ENCODE measurements around the gene STAB2. TPM values are rescaled to one million over a fixed set of nuclear protein-coding genes. Genes with fewer than 3 reads are reported as not detected.

The STAB2 gene
- total RNA-seq, 1 donor: not detected

DNA sequence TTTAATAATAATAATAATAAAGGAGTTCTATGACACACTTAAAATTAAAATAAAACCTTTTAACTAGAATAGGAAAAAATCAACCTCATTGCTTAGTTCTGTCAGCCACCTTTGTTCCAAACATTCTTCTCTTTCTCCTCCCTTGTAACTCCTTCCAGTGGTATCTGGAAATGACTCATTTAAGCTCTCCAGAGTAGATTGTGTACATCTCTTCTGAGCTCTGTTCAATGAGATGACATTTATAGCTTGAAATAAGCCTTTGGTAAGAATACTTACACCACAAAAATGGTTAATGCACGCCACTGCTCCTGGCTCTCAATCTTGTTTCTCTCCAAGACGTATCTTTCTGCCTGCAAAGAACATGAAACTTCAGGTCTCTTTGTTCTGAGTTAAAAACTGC lies 70.3 kb downstream of the STAB2 start:
- TF ChIP-seq, protein P1, sequence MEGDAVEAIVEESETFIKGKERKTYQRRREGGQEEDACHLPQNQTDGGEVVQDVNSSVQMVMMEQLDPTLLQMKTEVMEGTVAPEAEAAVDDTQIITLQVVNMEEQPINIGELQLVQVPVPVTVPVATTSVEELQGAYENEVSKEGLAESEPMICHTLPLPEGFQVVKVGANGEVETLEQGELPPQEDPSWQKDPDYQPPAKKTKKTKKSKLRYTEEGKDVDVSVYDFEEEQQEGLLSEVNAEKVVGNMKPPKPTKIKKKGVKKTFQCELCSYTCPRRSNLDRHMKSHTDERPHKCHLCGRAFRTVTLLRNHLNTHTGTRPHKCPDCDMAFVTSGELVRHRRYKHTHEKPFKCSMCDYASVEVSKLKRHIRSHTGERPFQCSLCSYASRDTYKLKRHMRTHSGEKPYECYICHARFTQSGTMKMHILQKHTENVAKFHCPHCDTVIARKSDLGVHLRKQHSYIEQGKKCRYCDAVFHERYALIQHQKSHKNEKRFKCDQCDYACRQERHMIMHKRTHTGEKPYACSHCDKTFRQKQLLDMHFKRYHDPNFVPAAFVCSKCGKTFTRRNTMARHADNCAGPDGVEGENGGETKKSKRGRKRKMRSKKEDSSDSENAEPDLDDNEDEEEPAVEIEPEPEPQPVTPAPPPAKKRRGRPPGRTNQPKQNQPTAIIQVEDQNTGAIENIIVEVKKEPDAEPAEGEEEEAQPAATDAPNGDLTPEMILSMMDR (IDR thresholded peaks at IDR 0.05; ENCODE audit: insufficient read depth, low read depth, low read length): no peak
- no peak overlapping the region for H3K4me3 ChIP-seq (ENCODE audit: low read depth, low read length)
- peak; percentile 77 for DNase-seq (ENCODE audit: low read depth)

DNA sequence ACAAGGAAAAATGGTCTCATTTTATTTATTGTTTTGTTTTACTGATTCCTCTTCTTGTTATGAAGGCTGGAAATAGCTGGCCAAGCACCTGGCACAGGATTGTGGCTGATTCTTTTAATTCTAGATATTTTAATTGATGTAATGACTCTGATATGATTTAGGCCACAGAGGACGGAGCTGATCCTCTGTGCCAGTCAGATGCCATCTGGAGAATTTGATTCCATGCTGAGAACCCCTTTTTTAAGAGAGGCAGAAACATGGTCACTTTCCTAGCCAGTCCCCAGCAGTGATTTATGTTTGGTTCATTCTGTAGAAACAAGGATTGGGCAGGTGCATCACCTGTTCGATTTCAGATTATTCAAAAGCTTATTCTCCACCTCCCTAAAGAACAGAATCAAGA lies 77.6 kb downstream of the STAB2 start:
- H3K4me3 ChIP-seq (ENCODE audit: low read depth, low read length): no peak overlapping the region
- no peak for DNase-seq (ENCODE audit: low read depth)
- TF ChIP-seq, protein P1 (IDR thresholded peaks at IDR 0.05; ENCODE audit: insufficient read depth, low read depth, low read length): no peak

DNA sequence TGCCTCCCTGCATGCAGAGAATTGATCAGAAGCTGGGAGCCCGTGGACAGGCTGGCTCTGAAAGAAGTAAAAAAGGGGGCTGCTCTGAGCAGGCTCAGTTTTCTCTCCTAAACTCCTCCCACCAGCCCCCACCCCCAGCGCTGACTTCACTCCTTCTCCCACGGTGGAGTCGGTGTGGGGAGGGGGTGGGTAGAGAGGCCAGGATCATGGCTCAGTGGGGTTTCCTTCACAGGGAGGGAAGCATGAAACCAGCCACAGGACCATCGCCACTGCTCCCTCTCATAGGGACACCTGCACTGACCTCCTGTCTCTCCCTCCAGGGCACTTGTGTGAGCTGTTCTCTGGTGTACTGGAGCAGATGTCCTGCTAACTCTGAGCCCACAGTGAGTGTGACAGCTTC lies 78.9 kb downstream of the STAB2 start:
- TF ChIP-seq, protein P1 (IDR thresholded peaks at IDR 0.05; ENCODE audit: insufficient read depth, low read depth, low read length): no peak
- DNase-seq (ENCODE audit: low read depth): no peak
- no peak overlapping the region for H3K4me3 ChIP-seq (ENCODE audit: low read depth, low read length)

DNA sequence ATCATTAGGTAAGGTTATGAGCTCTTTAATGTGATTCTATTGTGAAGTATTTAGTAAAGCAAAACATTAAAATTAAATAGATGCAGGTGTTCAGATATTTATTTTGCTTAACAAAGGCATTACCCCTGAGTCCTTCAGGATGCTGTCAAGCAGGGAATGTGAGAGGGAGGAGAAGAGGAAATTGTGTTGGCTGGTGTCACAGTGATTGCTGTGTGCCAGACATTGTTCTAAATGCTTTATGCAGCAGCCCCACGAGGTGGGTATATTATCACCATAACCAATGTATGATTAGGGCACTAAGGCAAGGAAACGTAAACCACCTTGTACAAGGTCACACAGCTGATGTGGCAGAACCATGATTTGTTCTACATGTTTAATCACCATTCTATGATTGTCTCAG lies 80.1 kb downstream of the STAB2 start:
- H3K4me3 ChIP-seq (ENCODE audit: low read depth, low read length): no peak overlapping the region
- TF ChIP-seq, protein P1 (IDR thresholded peaks at IDR 0.05; ENCODE audit: insufficient read depth, low read depth, low read length): no peak
- no peak for DNase-seq (ENCODE audit: low read depth)

DNA sequence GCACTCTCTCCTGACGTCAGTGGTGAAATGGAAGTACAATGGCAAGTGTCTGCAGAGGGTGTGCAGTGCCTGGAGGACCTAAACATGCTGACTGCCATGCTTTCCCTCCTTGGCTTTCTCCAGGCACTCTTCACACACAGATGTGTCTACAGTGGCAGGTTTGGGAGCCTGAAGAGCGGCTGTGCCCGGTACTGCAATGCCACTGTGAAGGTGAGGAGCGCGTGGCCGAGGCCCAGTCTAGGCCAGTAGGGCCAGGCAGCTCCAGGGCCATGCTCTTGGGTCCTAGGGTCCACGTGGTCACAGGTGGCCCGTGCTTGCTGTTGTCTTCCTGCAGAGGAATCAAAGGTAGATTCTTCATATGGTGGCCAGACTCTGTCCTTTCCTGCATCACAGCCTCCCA lies 81.4 kb downstream of the STAB2 start:
- no peak overlapping the region for H3K4me3 ChIP-seq (ENCODE audit: low read depth, low read length)
- TF ChIP-seq, protein P1 (IDR thresholded peaks at IDR 0.05; ENCODE audit: insufficient read depth, low read depth, low read length): no peak
- DNase-seq (ENCODE audit: low read depth): no peak

DNA sequence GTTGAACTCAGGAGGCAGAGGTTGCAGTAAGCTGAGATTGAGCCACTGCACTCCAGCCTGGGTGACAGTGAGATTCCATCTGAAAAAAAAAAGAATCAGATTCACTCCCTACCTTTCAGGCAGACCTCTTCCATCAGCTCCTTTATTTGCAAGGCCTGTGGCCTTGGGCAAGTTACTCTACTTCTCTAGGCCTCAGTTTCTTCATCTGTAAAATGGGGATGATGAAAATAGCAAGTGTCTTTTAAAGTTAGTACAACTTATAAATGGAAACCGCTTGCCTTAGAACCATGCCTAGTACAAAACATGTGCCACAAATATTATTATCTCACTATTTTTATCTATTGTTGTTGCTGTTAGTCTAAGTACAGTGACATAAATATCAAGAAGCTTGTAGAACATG lies 84.3 kb downstream of the STAB2 start:
- TF ChIP-seq, protein P1 (IDR thresholded peaks at IDR 0.05; ENCODE audit: insufficient read depth, low read depth, low read length): no peak
- no peak overlapping the region for H3K4me3 ChIP-seq (ENCODE audit: low read depth, low read length)
- DNase-seq (ENCODE audit: low read depth): no peak

DNA sequence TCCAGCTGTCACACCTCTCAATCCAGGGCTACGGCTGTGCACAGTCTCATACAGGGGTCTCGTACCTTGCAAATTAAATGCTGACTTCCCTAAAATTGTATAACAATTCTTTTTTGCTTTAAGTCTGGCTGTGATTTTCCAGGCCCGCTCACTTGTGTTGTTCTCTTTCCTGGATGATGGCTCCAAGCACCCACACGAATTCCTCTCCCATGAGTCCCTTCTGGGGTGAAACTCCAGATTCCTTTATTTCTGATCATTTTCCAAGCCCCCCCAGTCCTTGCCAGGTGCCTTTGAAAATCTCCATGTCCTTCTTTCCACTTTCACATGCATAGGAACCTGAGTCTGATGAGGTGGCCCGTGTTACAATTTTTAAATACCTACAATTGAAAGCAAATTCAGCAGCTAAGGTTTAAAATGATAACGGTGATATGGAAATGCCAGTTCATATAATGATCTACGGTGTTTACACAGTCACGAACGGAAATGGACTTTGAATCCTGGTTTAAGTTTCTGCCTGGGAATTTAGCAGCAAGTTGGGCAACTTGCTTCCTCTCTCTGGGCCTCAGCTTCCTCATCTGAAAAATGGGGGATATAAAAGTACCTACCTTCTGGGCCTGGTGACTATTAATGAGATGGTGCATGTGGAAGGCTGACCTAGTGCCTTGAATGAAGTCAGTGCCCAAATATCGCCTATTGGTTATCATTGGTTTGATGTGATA lies 85.5 kb downstream of the STAB2 start:
- no peak for DNase-seq (ENCODE audit: low read depth)
- H3K4me3 ChIP-seq (ENCODE audit: low read depth, low read length): no peak overlapping the region
- TF ChIP-seq, protein P1 (IDR thresholded peaks at IDR 0.05; ENCODE audit: insufficient read depth, low read depth, low read length): no peak

All from fibroblast of villous mesenchyme (primary cell).